Panc1 (cell line): Measurements from ENCODE around the gene SLC25A27. TPM values are rescaled to one million over a fixed set of nuclear protein-coding genes. Genes with fewer than 3 reads are reported as not detected.

ENCODE experiments used
- ATAC-seq: fragments of 200-7000 bp; cut with Tn5 transposase; 2 replicates; pipeline ENCODE4 v1.9.1; 2020; ENCODE audit warnings: mild to moderate bottlenecking, moderate library complexity
- BruUV-seq: library from RNA; stranded (reverse); fragments of 400-500 nt; replicated peaks from 2 replicates; lab custom pipeline; 2021; lab: Mats Ljungman, UMichigan
- CTCF ChIA-PET: fragments of 300-600 bp; sonication (Branson Sonifier 250); formaldehyde crosslinking; loops from one replicate; lab custom pipeline; 2022; ENCODE audit warnings: antibody characterized with exemption; lab: Charles Lee
- POLR2A ChIA-PET: fragments of 300-600 bp; sonication (Branson Sonifier 250); formaldehyde crosslinking; loops from one replicate; lab custom pipeline; 2022; ENCODE audit warnings: antibody characterized with exemption; lab: Charles Lee
- DNase-seq: peaks from one replicate; pipeline ENCODE4 v3.0.0-alpha.2; 2010; ENCODE audit warnings: low read depth, low spot score
- H3K27ac ChIP-seq: 2 replicates; pipeline ENCODE4 v1.5.1; 2011; ENCODE audit warnings: mild to moderate bottlenecking, low read length, inconsistent platforms
- H3K27me3 ChIP-seq: fragments of 200-500 bp; sonication (Bioruptor generic); 2 replicates; pipeline ENCODE4 v1.6.0; 2014; ENCODE audit warnings: low read length, inconsistent platforms; ENCODE audit not compliant: control insufficient read depth, insufficient read depth
- H3K36me3 ChIP-seq: fragments of 200-500 bp; sonication (Bioruptor generic); 2 replicates; pipeline ENCODE4 v1.5.1; 2014; ENCODE audit warnings: inconsistent platforms, mild to moderate bottlenecking, low read length, moderate library complexity; ENCODE audit not compliant: control insufficient read depth, insufficient read depth
- H3K4me1 ChIP-seq: 2 replicates; pipeline ENCODE4 v1.5.1; 2011; ENCODE audit warnings: inconsistent platforms, mild to moderate bottlenecking, low read length, moderate library complexity; ENCODE audit not compliant: control insufficient read depth, insufficient read depth
- H3K4me3 ChIP-seq, 2 experiments: 2 replicates each; pipeline ENCODE4 v1.5.1; 2011 to 2012; ENCODE audit warnings: low read depth in 2 of 2, low read length in 2 of 2, mild to moderate bottlenecking in 2 of 2, inconsistent platforms in 1 of 2, moderate library complexity in 1 of 2
- H3K9me3 ChIP-seq: fragments of 200-500 bp; sonication (Bioruptor generic); 2 replicates; pipeline ENCODE4 v1.5.1; 2014; ENCODE audit warnings: low read depth, mild to moderate bottlenecking, inconsistent platforms, low read length, moderate library complexity; ENCODE audit not compliant: control insufficient read depth, insufficient read depth
- CTCF ChIP-seq: fragments of 450-650 bp; IDR thresholded peaks from 2 replicates; pipeline ENCODE4 v1.5.1; 2017; ENCODE audit warnings: mild to moderate bottlenecking
- POLR2AphosphoS5 ChIP-seq: IDR thresholded peaks from 2 replicates; pipeline ENCODE4 v1.6.1; 2012; ENCODE audit warnings: mild to moderate bottlenecking, low read depth, low read length, moderate library complexity
- SIN3A ChIP-seq: IDR thresholded peaks from 2 replicates; pipeline ENCODE4 v1.6.1; 2012; ENCODE audit warnings: low read depth, mild to moderate bottlenecking, low read length, moderate library complexity, borderline replicate concordance; ENCODE audit not compliant: insufficient read depth
- TCF7L2 ChIP-seq: IDR thresholded peaks from 2 replicates; pipeline ENCODE4 v1.6.1; 2011; ENCODE audit warnings: mild to moderate bottlenecking, low read depth, low read length, inconsistent platforms
- in situ Hi-C: cut with HindIII; loops from 2 replicates; pipeline ENCODE4 v1.10.0; 2016; ENCODE audit warnings: low sequenced_read_pairs, low pct_unique_long_range_greater_than_20kb
- intact Hi-C: fragments of 100-400 bp; cut with micrococcal nuclease; formaldehyde crosslinking; loops from one replicate; pipeline ENCODE4 v1.10.0; 2022; ENCODE audit not compliant: unreplicated experiment
- total RNA-seq: library from RNA; stranded (reverse); gene quantifications from one replicate; pipeline ENCODE4 v1.2.1, GENCODE V29; 2021; ENCODE audit not compliant: unreplicated experiment
- TF ChIP-seq, protein P1 (sequence below), 2 experiments: IDR thresholded peaks; 2 replicates each; pipeline ENCODE4 v1.6.1; 2011 to 2012; ENCODE audit warnings: low read depth in 2 of 2, control low read depth in 1 of 2, low read length in 1 of 2, mild to moderate bottlenecking in 1 of 2, moderate library complexity in 1 of 2; ENCODE audit not compliant: insufficient read depth in 1 of 2

SLC25A27 gene
- total RNA-seq, 1 experiment from 2014 or later = 0.77 TPM

DNA sequence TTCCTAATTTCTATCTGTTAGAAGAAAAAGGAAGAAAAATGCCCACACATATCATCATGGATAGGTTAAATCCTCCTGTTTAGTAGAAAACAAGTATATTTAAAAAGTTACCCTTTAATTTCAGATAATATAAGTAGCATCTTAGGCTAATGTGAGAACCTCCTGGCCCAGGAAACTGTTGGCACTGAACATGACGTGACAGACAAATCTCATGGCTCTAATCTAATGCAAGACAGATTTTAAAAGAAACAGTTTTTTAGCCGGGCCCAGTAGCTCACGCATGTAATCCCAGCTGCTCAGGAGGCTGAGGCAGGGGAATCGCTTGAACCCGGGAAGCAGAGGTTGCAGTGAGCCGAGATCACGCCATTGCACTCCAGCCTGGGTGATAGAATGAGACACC is 23.1 kb upstream of the SLC25A27 start:
- Histone ChIP-seq H3K36me3 (no peaks in the 10 kb centered on the region), H3K4me1 (no peaks in the 10 kb centered on the region), H3K27ac (no peak overlapping the region), H3K9me3 (no peaks in the 10 kb centered on the region), H3K4me3 (no peak overlapping the region), H3K27me3 (no peaks in the 10 kb centered on the region)
- DNase-seq (no peak), ATAC-seq (no peak)
- intact Hi-C loops = loop anchor here (5.0 kb wide), 1 partner anchor 407 kb away; no protein-coding TSS in a partner anchor
- no TSS peak for BruUV-seq
- TF ChIP-seq, protein P1, sequence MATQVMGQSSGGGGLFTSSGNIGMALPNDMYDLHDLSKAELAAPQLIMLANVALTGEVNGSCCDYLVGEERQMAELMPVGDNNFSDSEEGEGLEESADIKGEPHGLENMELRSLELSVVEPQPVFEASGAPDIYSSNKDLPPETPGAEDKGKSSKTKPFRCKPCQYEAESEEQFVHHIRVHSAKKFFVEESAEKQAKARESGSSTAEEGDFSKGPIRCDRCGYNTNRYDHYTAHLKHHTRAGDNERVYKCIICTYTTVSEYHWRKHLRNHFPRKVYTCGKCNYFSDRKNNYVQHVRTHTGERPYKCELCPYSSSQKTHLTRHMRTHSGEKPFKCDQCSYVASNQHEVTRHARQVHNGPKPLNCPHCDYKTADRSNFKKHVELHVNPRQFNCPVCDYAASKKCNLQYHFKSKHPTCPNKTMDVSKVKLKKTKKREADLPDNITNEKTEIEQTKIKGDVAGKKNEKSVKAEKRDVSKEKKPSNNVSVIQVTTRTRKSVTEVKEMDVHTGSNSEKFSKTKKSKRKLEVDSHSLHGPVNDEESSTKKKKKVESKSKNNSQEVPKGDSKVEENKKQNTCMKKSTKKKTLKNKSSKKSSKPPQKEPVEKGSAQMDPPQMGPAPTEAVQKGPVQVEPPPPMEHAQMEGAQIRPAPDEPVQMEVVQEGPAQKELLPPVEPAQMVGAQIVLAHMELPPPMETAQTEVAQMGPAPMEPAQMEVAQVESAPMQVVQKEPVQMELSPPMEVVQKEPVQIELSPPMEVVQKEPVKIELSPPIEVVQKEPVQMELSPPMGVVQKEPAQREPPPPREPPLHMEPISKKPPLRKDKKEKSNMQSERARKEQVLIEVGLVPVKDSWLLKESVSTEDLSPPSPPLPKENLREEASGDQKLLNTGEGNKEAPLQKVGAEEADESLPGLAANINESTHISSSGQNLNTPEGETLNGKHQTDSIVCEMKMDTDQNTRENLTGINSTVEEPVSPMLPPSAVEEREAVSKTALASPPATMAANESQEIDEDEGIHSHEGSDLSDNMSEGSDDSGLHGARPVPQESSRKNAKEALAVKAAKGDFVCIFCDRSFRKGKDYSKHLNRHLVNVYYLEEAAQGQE (IDR thresholded peaks at IDR 0.05; ENCODE audit: insufficient read depth in 1 of 2, low read depth in 2 of 2, low read length in 1 of 2) = no peak
- TF ChIP-seq TCF7L2 = no peak
- TF ChIP-seq POLR2AphosphoS5 = no peak
- no peak for TF ChIP-seq CTCF
- no peak for TF ChIP-seq SIN3A
- in situ Hi-C loops = no loop called here
- POLR2A ChIA-PET = no interaction called here
- CTCF ChIA-PET = no interaction called here

DNA sequence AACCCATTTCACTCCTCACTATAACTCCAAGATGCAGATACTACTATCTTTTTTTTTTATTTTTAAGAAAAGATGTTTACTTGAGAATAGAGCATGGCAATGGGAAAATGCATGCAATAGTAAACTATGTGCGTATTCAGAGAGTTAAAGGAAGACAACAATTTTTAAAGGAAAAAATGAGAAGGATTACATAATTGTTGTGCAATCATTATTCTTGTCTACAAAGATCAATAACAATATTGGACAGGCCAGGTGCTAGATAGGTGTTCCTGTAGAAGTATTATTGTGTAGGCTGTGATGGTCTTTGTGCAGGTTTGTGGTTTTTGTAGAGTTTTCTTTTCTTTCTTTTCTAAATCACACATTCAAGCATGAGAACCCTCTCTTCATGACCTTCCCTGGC is 20.7 kb upstream of the SLC25A27 start:
- TF ChIP-seq TCF7L2 (no peak), SIN3A (no peak), POLR2AphosphoS5 (no peak), CTCF (no peak)
- TF ChIP-seq, protein P1 (IDR thresholded peaks at IDR 0.05; ENCODE audit: insufficient read depth in 1 of 2, low read depth in 2 of 2, low read length in 1 of 2) = no peak
- CTCF ChIA-PET = no interaction called here

More for the DNA sequence above, 20.7 kb upstream of the SLC25A27 start:
- intact Hi-C loops (no loop called here), in situ Hi-C loops (no loop called here)
- Histone ChIP-seq H3K27ac (no peak overlapping the region), H3K4me3 (no peak overlapping the region), H3K9me3 (no peaks in the 10 kb centered on the region), H3K27me3 (no peaks in the 10 kb centered on the region), H3K4me1 (no peaks in the 10 kb centered on the region), H3K36me3 (no peaks in the 10 kb centered on the region)
- DNase-seq (no peak), ATAC-seq (no peak)
- POLR2A ChIA-PET = no interaction called here
- no TSS peak for BruUV-seq
